ENCODE data around the gene HOXD12. TPM values are rescaled to one million over a fixed set of nuclear protein-coding genes. Genes with fewer than 3 reads are reported as not detected.

HOXD12 gene
- total RNA-seq, 6 experiments from 2014 or later: not detected

GRCh38 chr2:176122052-176122682 is 22.6 kb downstream of the HOXD12 start:
- WGBS (ENCODE audit: insufficient coverage, low coverage, low lambda C conversion rate, missing lambda C conversion rate): 11% methylated on average over 9 of the region's 47 CpGs
- Histone ChIP-seq H3K4me3 (peak overlapping the region in 1 of 3 donors; percentile 14), H3K27ac (no peak overlapping the region), H3K27me3 (peaks cover 42 to 77% of the 10 kb centered on the region in 2 donors), H3K4me1 (peaks cover 0 to 8% (median 0%) of the 10 kb centered on the region in 4 donors), H3K9me3 (no peaks in the 10 kb centered on the region), H3K36me3 (no peaks in the 10 kb centered on the region)
- ATAC-seq: peak in 1 of 4 donors; percentile 7
- DNase-seq: no peak
- intact Hi-C loops (cut with DNase I): loop anchor here (5.0 to 10.0 kb wide), 3 partner anchors 520 to 713 kb away; no protein-coding TSS in a partner anchor
- no peak for TF ChIP-seq CTCF (IDR thresholded peaks at IDR 0.05)
- no peak for TF ChIP-seq POLR2A (IDR thresholded peaks at IDR 0.05)

GRCh38 chr2:176122683-176123410 is 23.3 kb downstream of the HOXD12 start, which contains the start of gene HOXD9:
HOXD9 (plus strand) TSS chr2:176122719; CDS start chr2:176122769, 50 bp downstream.
- no peak for DNase-seq
- H3K36me3 ChIP-seq: no peaks in the 10 kb centered on the region
- peaks cover 0 to 8% (median 0%) of the 10 kb centered on the region in 4 donors for H3K4me1 ChIP-seq
- ATAC-seq: peak in 3 of 4 donors; percentile 9 to 25 (median 16)
- H3K27ac ChIP-seq: no peak within 1 kb of the TSS
- WGBS (ENCODE audit: insufficient coverage, low coverage, low lambda C conversion rate, missing lambda C conversion rate): 14% methylated on average over 28 of the region's 84 CpGs
- H3K9me3 ChIP-seq: no peaks in the 10 kb centered on the region
- no peak for TF ChIP-seq CTCF (IDR thresholded peaks at IDR 0.05)
- TF ChIP-seq POLR2A (IDR thresholded peaks at IDR 0.05): no peak
- intact Hi-C loops (cut with DNase I): loop anchor here (5.0 to 10.0 kb wide), 3 partner anchors 519 to 712 kb away; no protein-coding TSS in a partner anchor
- peaks cover 38 to 74% of the 10 kb centered on the region in 2 donors for H3K27me3 ChIP-seq
- H3K4me3 ChIP-seq: peak within 1 kb of the TSS in 1 of 3 donors; percentile 14

- TF ChIP-seq CTCF (IDR thresholded peaks at IDR 0.05): no peak
- TF ChIP-seq POLR2A (IDR thresholded peaks at IDR 0.05): no peak
- ATAC-seq: no peak
- Histone ChIP-seq H3K4me1 (peaks cover 0 to 8% (median 0%) of the 10 kb centered on the region in 4 donors), H3K27me3 (peaks cover 32 to 74% of the 10 kb centered on the region in 2 donors), H3K36me3 (no peaks in the 10 kb centered on the region), H3K4me3 (no peak overlapping the region), H3K27ac (no peak overlapping the region), H3K9me3 (no peaks in the 10 kb centered on the region)
- WGBS (ENCODE audit: insufficient coverage, low coverage, low lambda C conversion rate, missing lambda C conversion rate): 5% methylated on average over 35 of the region's 40 CpGs
- intact Hi-C loops (cut with DNase I): loop anchor here (5.0 to 10.0 kb wide), 3 partner anchors 519 to 711 kb away; no protein-coding TSS in a partner anchor
- DNase-seq: no peak
Measured at GRCh38 chr2:176123411-176124109, 24.0 kb downstream of the HOXD12 start.

- Histone ChIP-seq H3K4me3 (no peak overlapping the region), H3K9me3 (no peaks in the 10 kb centered on the region), H3K4me1 (peaks cover 0 to 8% (median 0%) of the 10 kb centered on the region in 4 donors), H3K27me3 (peaks cover 32 to 75% of the 10 kb centered on the region in 2 donors), H3K27ac (no peak overlapping the region), H3K36me3 (no peaks in the 10 kb centered on the region)
- 9% methylated on average over 21 of the region's 34 CpGs for WGBS (ENCODE audit: insufficient coverage, low coverage, low lambda C conversion rate, missing lambda C conversion rate)
- ATAC-seq (no peak), DNase-seq (no peak)
- intact Hi-C loops (cut with DNase I): loop anchor here (5.0 to 10.0 kb wide), 3 partner anchors 518 to 710 kb away; no protein-coding TSS in a partner anchor
- TF ChIP-seq CTCF (IDR thresholded peaks at IDR 0.05) (no peak), POLR2A (IDR thresholded peaks at IDR 0.05) (no peak)
Measured at GRCh38 chr2:176124110-176124946, 24.7 kb downstream of the HOXD12 start.
